ENCODE measurements around the gene NIBAN1. TPM values are rescaled to one million over a fixed set of nuclear protein-coding genes. Genes with fewer than 3 reads are reported as not detected.

The NIBAN1 gene
- total RNA-seq, 2 experiments from 2014 or later, result 7.9 to 8.1 TPM

GRCh38 chr1:184941410-184941733, 32.9 kb downstream of the NIBAN1 start:
- Mint-ChIP-seq H3K4me3 (no peak overlapping the region), H3K27me3 (peaks cover 3% of the 10 kb centered on the region), H3K36me3 (peaks cover 2% of the 10 kb centered on the region), H3K9me3 (no peaks in the 10 kb centered on the region), H3K4me1 (peaks cover 18% of the 10 kb centered on the region), H3K27ac (no peak overlapping the region)
- DNase-seq, result no peak

GRCh38 chr1:184940694-184941409, 33.5 kb downstream of the NIBAN1 start:
- Mint-ChIP-seq H3K9me3 (no peaks in the 10 kb centered on the region), H3K4me1 (peaks cover 14% of the 10 kb centered on the region), H3K4me3 (no peak overlapping the region), H3K36me3 (no peaks in the 10 kb centered on the region), H3K27me3 (peaks cover 3% of the 10 kb centered on the region), H3K27ac (no peak overlapping the region)
- no peak for DNase-seq

GRCh38 chr1:184940226-184940625, 34.1 kb downstream of the NIBAN1 start:
- Mint-ChIP-seq H3K9me3 (no peaks in the 10 kb centered on the region), H3K27ac (no peak overlapping the region), H3K36me3 (no peaks in the 10 kb centered on the region), H3K4me1 (peaks cover 10% of the 10 kb centered on the region), H3K27me3 (peaks cover 3% of the 10 kb centered on the region), H3K4me3 (no peak overlapping the region)
- no peak for DNase-seq

GRCh38 chr1:184937729-184938128, 36.6 kb downstream of the NIBAN1 start:
- DNase-seq, result no peak
- Mint-ChIP-seq H3K9me3 (no peaks in the 10 kb centered on the region), H3K4me3 (no peak overlapping the region), H3K4me1 (peaks cover 7% of the 10 kb centered on the region), H3K36me3 (peaks cover 5% of the 10 kb centered on the region), H3K27me3 (peaks cover 3% of the 10 kb centered on the region), H3K27ac (no peak overlapping the region)

- Mint-ChIP-seq H3K27ac (no peak overlapping the region), H3K27me3 (peaks cover 3% of the 10 kb centered on the region), H3K36me3 (peaks cover 5% of the 10 kb centered on the region), H3K4me3 (no peak overlapping the region), H3K9me3 (no peaks in the 10 kb centered on the region), H3K4me1 (no peaks in the 10 kb centered on the region)
- DNase-seq, result no peak
These were observed 38.1 kb downstream of the NIBAN1 start for GRCh38 chr1:184935920-184936798.

- Mint-ChIP-seq H3K27ac (no peak overlapping the region), H3K36me3 (peaks cover 5% of the 10 kb centered on the region), H3K27me3 (no peaks in the 10 kb centered on the region), H3K9me3 (no peaks in the 10 kb centered on the region), H3K4me1 (no peaks in the 10 kb centered on the region), H3K4me3 (no peak overlapping the region)
- DNase-seq, result no peak
These were observed 40.4 kb downstream of the NIBAN1 start for GRCh38 chr1:184933944-184934343.

- peaks cover 3% of the 10 kb centered on the region for H3K27me3 Mint-ChIP-seq
- no peak for DNase-seq
- no peaks in the 10 kb centered on the region for H3K4me1 Mint-ChIP-seq
- H3K4me3 Mint-ChIP-seq, result no peak overlapping the region
- H3K9me3 Mint-ChIP-seq, result no peaks in the 10 kb centered on the region
- H3K27ac Mint-ChIP-seq, result no peak overlapping the region
- peaks cover 5% of the 10 kb centered on the region for H3K36me3 Mint-ChIP-seq
These were observed 42.0 kb downstream of the NIBAN1 start for GRCh38 chr1:184932319-184932718.

GRCh38 chr1:184931566-184931965, 42.7 kb downstream of the NIBAN1 start:
- peaks cover 5% of the 10 kb centered on the region for H3K36me3 Mint-ChIP-seq
- peaks cover 5% of the 10 kb centered on the region for H3K9me3 Mint-ChIP-seq
- no peak for DNase-seq
- H3K4me1 Mint-ChIP-seq, result no peaks in the 10 kb centered on the region
- no peak overlapping the region for H3K4me3 Mint-ChIP-seq
- H3K27ac Mint-ChIP-seq, result no peak overlapping the region
- peaks cover 3% of the 10 kb centered on the region for H3K27me3 Mint-ChIP-seq

- Mint-ChIP-seq H3K4me1 (no peaks in the 10 kb centered on the region), H3K9me3 (peaks cover 10% of the 10 kb centered on the region), H3K4me3 (no peak overlapping the region), H3K36me3 (peaks cover 5% of the 10 kb centered on the region), H3K27ac (no peak overlapping the region), H3K27me3 (peaks cover 3% of the 10 kb centered on the region)
- no peak for DNase-seq
These were observed 43.7 kb downstream of the NIBAN1 start for GRCh38 chr1:184930645-184931044.

- Mint-ChIP-seq H3K4me1 (no peaks in the 10 kb centered on the region), H3K4me3 (no peak overlapping the region), H3K27ac (no peak overlapping the region), H3K36me3 (peaks cover 5% of the 10 kb centered on the region), H3K9me3 (peaks cover 10% of the 10 kb centered on the region), H3K27me3 (peaks cover 3% of the 10 kb centered on the region)
- DNase-seq, result no peak
These were observed 44.1 kb downstream of the NIBAN1 start for GRCh38 chr1:184930232-184930631.

GRCh38 chr1:184929711-184930202, 44.6 kb downstream of the NIBAN1 start:
- DNase-seq, result no peak
- H3K9me3 Mint-ChIP-seq, result peaks cover 11% of the 10 kb centered on the region
- H3K27me3 Mint-ChIP-seq, result peaks cover 3% of the 10 kb centered on the region
- no peak overlapping the region for H3K27ac Mint-ChIP-seq
- peaks cover 5% of the 10 kb centered on the region for H3K36me3 Mint-ChIP-seq
- no peaks in the 10 kb centered on the region for H3K4me1 Mint-ChIP-seq
- no peak overlapping the region for H3K4me3 Mint-ChIP-seq

GRCh38 chr1:184928394-184928793, 45.9 kb downstream of the NIBAN1 start:
- Mint-ChIP-seq H3K4me1 (no peaks in the 10 kb centered on the region), H3K4me3 (no peak overlapping the region), H3K27ac (no peak overlapping the region), H3K36me3 (no peaks in the 10 kb centered on the region), H3K27me3 (peaks cover 13% of the 10 kb centered on the region), H3K9me3 (peaks cover 11% of the 10 kb centered on the region)
- DNase-seq, result no peak

Other genes with a start within 250 kb of the NIBAN1 start
- gene EDEM3, start 219.7 kb downstream of the NIBAN1 start, total RNA-seq, result 10 to 100 TPM; 11.5 to 12.4 TPM
- gene RNF2, start 71.0 kb upstream of the NIBAN1 start, total RNA-seq, result 10 to 100 TPM; 28.6 to 28.8 TPM
- 10 to 100 TPM; 23.1 to 27.7 TPM for gene TRMT1L, start 182.4 kb upstream of the NIBAN1 start, total RNA-seq
- gene SWT1, start 182.7 kb upstream of the NIBAN1 start, total RNA-seq, result 1 to 10 TPM; 1.4 to 1.8 TPM